ENCODE data around the gene PCDHGB1. TPM values are rescaled to one million over a fixed set of nuclear protein-coding genes. Genes with fewer than 3 reads are reported as not detected.

Gene PCDHGB1
- polyA plus RNA-seq, 3 donors = not detected

- Histone ChIP-seq H4K20me1 (ENCODE audit: insufficient read depth, low read length) (no peaks in the 10 kb centered on the region), H3K79me2 (ENCODE audit: insufficient read depth, low read length) (no peaks in the 10 kb centered on the region), H2AFZ (ENCODE audit: insufficient read depth, low read depth, low read length, poor library complexity, severe bottlenecking) (no peak overlapping the region), H3K4me2 (replicated peaks; ENCODE audit: extremely low read depth, low read length, poor library complexity, severe bottlenecking) (no peak overlapping the region), H3K4me3 (replicated peaks in 1 of 3; ENCODE audit: low read depth in 2 of 3, low read length in 3 of 3) (no peak overlapping the region), H3K9me3 (replicated peaks in 1 of 2; ENCODE audit: control insufficient read depth in 1 of 2, insufficient read depth in 1 of 2, low read length in 2 of 2) (peaks cover 50 to 95% of the 10 kb centered on the region in 2 donors), H3K9ac (ENCODE audit: insufficient read depth, low read length, poor library complexity, severe bottlenecking) (no peak overlapping the region), H3K27ac (ENCODE audit: low read depth in 1 of 2, low read length in 2 of 2) (no peak overlapping the region), H3K27me3 (ENCODE audit: control insufficient read depth in 2 of 2, insufficient read depth in 2 of 2, low read length in 2 of 2) (peaks cover 39 to 96% of the 10 kb centered on the region in 2 donors), H3K36me3 (replicated peaks in 1 of 2; ENCODE audit: control insufficient read depth in 1 of 2, insufficient read depth in 2 of 2, low read length in 2 of 2) (no peaks in the 10 kb centered on the region), H3K4me1 (ENCODE audit: control insufficient read depth in 1 of 2, insufficient read depth in 2 of 2, low read length in 2 of 2) (no peaks in the 10 kb centered on the region)
- Mint-ChIP-seq H3K27me3 (ENCODE audit: low read depth in 3 of 3) (peaks cover 45 to 79% (median 77%) of the 10 kb centered on the region in 3 donors), H3K4me1 (peaks cover 5% of the 10 kb centered on the region), H3K4me3 (peak overlapping the region in 1 of 2 donors; percentile 63), H3K36me3 (peaks cover 7 to 13% of the 10 kb centered on the region in 2 donors), H3K9me3 (peaks cover 40 to 81% (median 64%) of the 10 kb centered on the region in 7 donors), H3K27ac (no peak overlapping the region)
- DNase-seq = no peak
- no peak for TF ChIP-seq CTCF (IDR thresholded peaks at IDR 0.05)
- intact Hi-C loops (cut with micrococcal nuclease) = no loop called here
- no CpG with 5 or more reads among the region's 10 CpGs for WGBS (ENCODE audit: insufficient coverage)
Observed at GRCh38 chr5:141388661-141389060, 38.8 kb downstream of the PCDHGB1 start.

GRCh38 chr5:141389153-141390042 lies 39.5 kb downstream of the PCDHGB1 start:
- no peak overlapping the region for H2AFZ ChIP-seq (ENCODE audit: insufficient read depth, low read depth, low read length, poor library complexity, severe bottlenecking)
- TF ChIP-seq CTCF (IDR thresholded peaks at IDR 0.05) = no peak
- no peak overlapping the region for H3K4me3 ChIP-seq (replicated peaks in 1 of 3; ENCODE audit: low read depth in 2 of 3, low read length in 3 of 3)
- peaks cover 7 to 12% of the 10 kb centered on the region in 2 donors for H3K36me3 Mint-ChIP-seq
- H3K27me3 ChIP-seq (ENCODE audit: control insufficient read depth in 2 of 2, insufficient read depth in 2 of 2, low read length in 2 of 2) = peaks cover 40 to 96% of the 10 kb centered on the region in 2 donors
- H3K9ac ChIP-seq (ENCODE audit: insufficient read depth, low read length, poor library complexity, severe bottlenecking) = no peak overlapping the region
- H3K79me2 ChIP-seq (ENCODE audit: insufficient read depth, low read length) = no peaks in the 10 kb centered on the region
- H3K27ac ChIP-seq (ENCODE audit: low read depth in 1 of 2, low read length in 2 of 2) = no peak overlapping the region
- no peaks in the 10 kb centered on the region for H4K20me1 ChIP-seq (ENCODE audit: insufficient read depth, low read length)
- peaks cover 5% of the 10 kb centered on the region for H3K4me1 Mint-ChIP-seq
- peak overlapping the region; percentile 1 to 75 for H3K4me3 Mint-ChIP-seq
- no peak for DNase-seq
- H3K27ac Mint-ChIP-seq = no peak overlapping the region
- peaks cover 52 to 96% of the 10 kb centered on the region in 2 donors for H3K9me3 ChIP-seq (replicated peaks in 1 of 2; ENCODE audit: control insufficient read depth in 1 of 2, insufficient read depth in 1 of 2, low read length in 2 of 2)
- WGBS (ENCODE audit: insufficient coverage) = 37% methylated on average over 77 of the region's 77 CpGs
- H3K4me1 ChIP-seq (ENCODE audit: control insufficient read depth in 1 of 2, insufficient read depth in 2 of 2, low read length in 2 of 2) = no peaks in the 10 kb centered on the region
- H3K9me3 Mint-ChIP-seq = peaks cover 43 to 81% (median 64%) of the 10 kb centered on the region in 7 donors
- peaks cover 51 to 82% (median 77%) of the 10 kb centered on the region in 3 donors for H3K27me3 Mint-ChIP-seq (ENCODE audit: low read depth in 3 of 3)
- H3K4me2 ChIP-seq (replicated peaks; ENCODE audit: extremely low read depth, low read length, poor library complexity, severe bottlenecking) = no peak overlapping the region
- H3K36me3 ChIP-seq (replicated peaks in 1 of 2; ENCODE audit: control insufficient read depth in 1 of 2, insufficient read depth in 2 of 2, low read length in 2 of 2) = no peaks in the 10 kb centered on the region
- intact Hi-C loops (cut with micrococcal nuclease) = no loop called here
